Endothelial cell of umbilical vein (primary cell): Measurements from ENCODE around the gene CDCP1. TPM values are rescaled to one million over a fixed set of nuclear protein-coding genes. Genes with fewer than 3 reads are reported as not detected.

ENCODE experiments used
- BruUV-seq: library from RNA; stranded (reverse); fragments of 400-500 nt; replicated peaks from 2 replicates; lab custom pipeline; 2021; lab: Mats Ljungman, UMichigan
- CTCF ChIA-PET: fragments of 300-600, 350-600 bp; sonication (Branson Sonifier 250); formaldehyde crosslinking; loops from one replicate; lab custom pipeline; 2021; ENCODE audit warnings: antibody characterized with exemption, inconsistent platforms; lab: Charles Lee
- POLR2A ChIA-PET: fragments of 300-600, 350-600 bp; sonication (Branson Sonifier 250); formaldehyde crosslinking; loops from one replicate; lab custom pipeline; 2021; ENCODE audit warnings: antibody characterized with exemption, inconsistent platforms; lab: Charles Lee
- DNase-seq: peaks from one replicate; pipeline ENCODE4 v3.0.0-alpha.2; 2011; ENCODE audit warnings: low read depth, low spot score
- FAIRE-seq: peaks from 2 replicates; lab custom pipeline; 2011; peaks lifted over from hg19 to GRCh38; lab: Jason Lieb, UNC
- H2AFZ ChIP-seq: 2 replicates; pipeline ENCODE4 v1.6.0; 2012; ENCODE audit warnings: low read depth, low read length, control low read depth, inconsistent platforms
- H3K27ac ChIP-seq: 2 replicates; pipeline ENCODE4 v1.5.1; 2011; ENCODE audit warnings: low read depth, mild to moderate bottlenecking, control low read depth, low read length, moderate library complexity; ENCODE audit not compliant: insufficient read depth
- H3K27me3 ChIP-seq, 2 experiments: 2 replicates each; pipeline versions ENCODE4 v1.6.0 to v1.6.1; 2011; ENCODE audit warnings: low read length in 2 of 2, mixed read lengths in 1 of 2; ENCODE audit not compliant: control insufficient read depth in 2 of 2, insufficient read depth in 2 of 2
- H3K36me3 ChIP-seq, 2 experiments: 2 replicates in 1 of 2; 3 replicates in 1 of 2; pipeline ENCODE4 v1.5.1; 2011; ENCODE audit warnings: low read length in 2 of 2, mild to moderate bottlenecking in 1 of 2, moderate library complexity in 1 of 2; ENCODE audit not compliant: control insufficient read depth in 2 of 2, insufficient read depth in 2 of 2; ENCODE audit errors: extremely low read depth in 1 of 2
- H3K4me1 ChIP-seq: 3 replicates; pipeline ENCODE4 v1.5.1; 2011; ENCODE audit warnings: mild to moderate bottlenecking, low read length; ENCODE audit not compliant: control insufficient read depth, insufficient read depth; ENCODE audit errors: extremely low read depth
- H3K4me2 ChIP-seq: 2 replicates; pipeline ENCODE4 v1.6.1; 2011; ENCODE audit warnings: low read length, control low read depth, mixed read lengths; ENCODE audit not compliant: insufficient read depth
- H3K4me3 ChIP-seq, 3 experiments: fragments of 200-600 bp in 1 of 3; sonication (generic), shearing (Covaris generic) in 1 of 3; replicated peaks in 1 of 3; 2 replicates each; pipeline ENCODE4 v1.5.1; 2011 to 2016; ENCODE audit warnings: control low read depth in 3 of 3, low read length in 3 of 3, mild to moderate bottlenecking in 2 of 3, inconsistent platforms in 1 of 3, low read depth in 1 of 3, moderate library complexity in 1 of 3; ENCODE audit not compliant: insufficient read depth in 1 of 3
- H3K79me2 ChIP-seq: 2 replicates; pipeline ENCODE4 v1.6.0; 2012; ENCODE audit warnings: low read length, inconsistent platforms; ENCODE audit not compliant: control insufficient read depth, insufficient read depth
- H3K9ac ChIP-seq: replicated peaks from 2 replicates; pipeline ENCODE3; 2011; ENCODE audit warnings: low read length, control low read depth; ENCODE audit not compliant: insufficient read depth; ENCODE audit errors: extremely low read depth
- H3K9me1 ChIP-seq: replicated peaks from 3 replicates; pipeline ENCODE4 v1.6.0; 2011; ENCODE audit warnings: mild to moderate bottlenecking, low read length; ENCODE audit not compliant: control insufficient read depth, insufficient read depth; ENCODE audit errors: extremely low read depth
- H3K9me3 ChIP-seq: replicated peaks from 2 replicates; pipeline ENCODE4 v1.5.1; 2012; ENCODE audit warnings: low read length, inconsistent platforms; ENCODE audit not compliant: control insufficient read depth, insufficient read depth
- H4K20me1 ChIP-seq: replicated peaks from 2 replicates; pipeline ENCODE3; 2011; ENCODE audit warnings: mild to moderate bottlenecking, low read length; ENCODE audit not compliant: control insufficient read depth, insufficient read depth; ENCODE audit errors: extremely low read depth
- EZH2 ChIP-seq: IDR thresholded peaks from 2 replicates; pipeline ENCODE4 v1.6.1; 2012; ENCODE audit warnings: borderline replicate concordance, low read depth, mild to moderate bottlenecking, moderate library complexity, low read length, inconsistent platforms; ENCODE audit not compliant: severe bottlenecking
- FOS ChIP-seq: IDR thresholded peaks from 2 replicates; pipeline ENCODE4 v1.6.1; 2011; ENCODE audit warnings: mild to moderate bottlenecking, low read length, moderate library complexity, borderline replicate concordance; ENCODE audit not compliant: insufficient read depth
- GATA2 ChIP-seq: IDR thresholded peaks from 2 replicates; pipeline ENCODE4 v1.7.0; 2011; ENCODE audit warnings: low read depth, mild to moderate bottlenecking, moderate library complexity, mixed read lengths, low read length; ENCODE audit not compliant: insufficient read length, insufficient read depth
- JUN ChIP-seq: IDR thresholded peaks from 2 replicates; pipeline ENCODE4 v1.6.1; 2011; ENCODE audit warnings: borderline replicate concordance, low read depth; ENCODE audit not compliant: insufficient read length, insufficient read depth
- MYC ChIP-seq: IDR thresholded peaks from one replicate; pipeline ENCODE4 v1.6.1; 2011; ENCODE audit warnings: mild to moderate bottlenecking, low read depth, low read length
- POLR2A ChIP-seq: IDR thresholded peaks from 2 replicates; pipeline ENCODE4 v1.6.1; 2012; ENCODE audit warnings: low read depth, mild to moderate bottlenecking, control low read depth, low read length
- POLR2AphosphoS5 ChIP-seq: IDR thresholded peaks from 2 replicates; pipeline ENCODE4 v1.6.1; 2012; ENCODE audit warnings: low read depth, mild to moderate bottlenecking, control low read depth, low read length, moderate library complexity; ENCODE audit not compliant: insufficient read depth
- dilution Hi-C: fragments of 300-500 bp; cut with MboI; formaldehyde crosslinking; loops from one replicate; pipeline ENCODE4 v1.15.0; 2019; ENCODE audit warnings: low sequenced_read_pairs; ENCODE audit not compliant: extremely low pct_ligation_motif_present
- intact Hi-C: fragments of 100-400 bp; cut with micrococcal nuclease; formaldehyde crosslinking; loops from one replicate; pipeline ENCODE4 v1.10.0; 2022
- polyA plus RNA-seq, 4 experiments: library from polyadenylated mRNA; depleted of rRNA in 3 of 4; stranded (reverse) in 3 of 4; unstranded in 1 of 4; fragments of >200 nt; gene quantifications; 2 replicates each; pipeline versions ENCODE4 v1.2.1 to v1.2.3, GENCODE V29; 2011 to 2012; ENCODE audit warnings: missing spikeins in 1 of 4
- total RNA-seq: library from RNA; stranded (reverse); gene quantifications from 2 replicates; pipeline ENCODE4 v1.2.3, GENCODE V29; 2021
- TF ChIP-seq, protein P1 (sequence below), 2 donors: IDR thresholded peaks; 1 replicate in 1 of 2; 2 replicates in 1 of 2; pipeline ENCODE4 v1.5.1; 2011; ENCODE audit warnings: low read length in 2 of 2, mild to moderate bottlenecking in 2 of 2, moderate library complexity in 2 of 2, control low read depth in 1 of 2, inconsistent platforms in 1 of 2, low read depth in 1 of 2; ENCODE audit not compliant: insufficient read depth in 1 of 2; ENCODE audit errors: extremely low read depth in 1 of 2
- TF ChIP-seq, protein P2 (sequence below): IDR thresholded peaks from 2 replicates; pipeline ENCODE4 v1.6.1; 2011; ENCODE audit not compliant: insufficient read depth, insufficient read length

Gene CDCP1
- total and polyA plus RNA-seq, 2 donors (not counting 3 experiments of a cell fraction or from before 2014, with no cell fraction given), result 0.01 to 0.22 TPM

DNA sequence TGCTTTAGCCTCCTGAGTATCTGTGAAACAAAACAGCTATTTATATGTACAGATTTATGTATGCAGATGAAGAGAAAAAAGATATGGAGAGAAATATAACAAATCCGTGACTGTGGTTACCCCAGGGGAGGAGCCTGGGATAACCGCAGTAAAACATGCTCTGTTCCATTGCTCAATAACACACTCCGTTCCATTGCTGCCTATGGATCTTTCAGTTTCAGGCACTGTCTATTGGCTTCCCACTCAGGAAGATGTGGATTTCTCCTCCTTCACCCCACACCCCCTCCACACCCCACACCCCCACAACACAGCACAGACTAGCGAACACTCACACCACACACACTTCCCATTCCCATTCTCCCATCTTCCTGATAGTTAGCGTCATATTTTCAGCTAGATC is 47.9 kb downstream of the CDCP1 start:
- H3K4me3 ChIP-seq, result no peak overlapping the region
- H4K20me1 ChIP-seq, result no peaks in the 10 kb centered on the region
- H3K9me1 ChIP-seq, result no peaks in the 10 kb centered on the region
- no peak overlapping the region for H3K27ac ChIP-seq
- dilution Hi-C loops, result no loop called here
- no TSS peak for BruUV-seq
- POLR2A ChIA-PET, result no interaction called here
- CTCF ChIA-PET, result interaction anchor here (1.0 to 1.3 kb wide), 2 partner anchors 16 kb away, joined by 3 to 4 read pairs; no protein-coding TSS in a partner anchor
- no peaks in the 10 kb centered on the region for H3K36me3 ChIP-seq
- no peak overlapping the region for H3K9ac ChIP-seq
- H3K79me2 ChIP-seq, result no peaks in the 10 kb centered on the region
- no peaks in the 10 kb centered on the region for H3K4me1 ChIP-seq
- no peaks in the 10 kb centered on the region for H3K9me3 ChIP-seq
- no peak overlapping the region for H3K4me2 ChIP-seq
- peaks cover 5 to 6% of the 10 kb centered on the region in 2 experiments for H3K27me3 ChIP-seq
- FAIRE-seq (no peak), DNase-seq (no peak)
- TF ChIP-seq FOS (no peak), EZH2 (no peak), POLR2A (no peak), GATA2 (no peak), POLR2AphosphoS5 (no peak), MYC (no peak), JUN (no peak)
- TF ChIP-seq, protein P1, sequence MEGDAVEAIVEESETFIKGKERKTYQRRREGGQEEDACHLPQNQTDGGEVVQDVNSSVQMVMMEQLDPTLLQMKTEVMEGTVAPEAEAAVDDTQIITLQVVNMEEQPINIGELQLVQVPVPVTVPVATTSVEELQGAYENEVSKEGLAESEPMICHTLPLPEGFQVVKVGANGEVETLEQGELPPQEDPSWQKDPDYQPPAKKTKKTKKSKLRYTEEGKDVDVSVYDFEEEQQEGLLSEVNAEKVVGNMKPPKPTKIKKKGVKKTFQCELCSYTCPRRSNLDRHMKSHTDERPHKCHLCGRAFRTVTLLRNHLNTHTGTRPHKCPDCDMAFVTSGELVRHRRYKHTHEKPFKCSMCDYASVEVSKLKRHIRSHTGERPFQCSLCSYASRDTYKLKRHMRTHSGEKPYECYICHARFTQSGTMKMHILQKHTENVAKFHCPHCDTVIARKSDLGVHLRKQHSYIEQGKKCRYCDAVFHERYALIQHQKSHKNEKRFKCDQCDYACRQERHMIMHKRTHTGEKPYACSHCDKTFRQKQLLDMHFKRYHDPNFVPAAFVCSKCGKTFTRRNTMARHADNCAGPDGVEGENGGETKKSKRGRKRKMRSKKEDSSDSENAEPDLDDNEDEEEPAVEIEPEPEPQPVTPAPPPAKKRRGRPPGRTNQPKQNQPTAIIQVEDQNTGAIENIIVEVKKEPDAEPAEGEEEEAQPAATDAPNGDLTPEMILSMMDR (IDR thresholded peaks at IDR 0.05; ENCODE audit: extremely low read depth in 1 of 2, insufficient read depth in 1 of 2, low read depth in 1 of 2, low read length in 2 of 2), result no peak
- TF ChIP-seq, protein P2, sequence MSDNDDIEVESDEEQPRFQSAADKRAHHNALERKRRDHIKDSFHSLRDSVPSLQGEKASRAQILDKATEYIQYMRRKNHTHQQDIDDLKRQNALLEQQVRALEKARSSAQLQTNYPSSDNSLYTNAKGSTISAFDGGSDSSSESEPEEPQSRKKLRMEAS, result no peak
- intact Hi-C loops, result no loop called here
- H2AFZ ChIP-seq, result no peak overlapping the region
